Activated T-helper 1 cell treated with anti-CD3 and anti-CD28 coated beads, Interleukin-12 subunit alpha, Interleukin-12 subunit beta, Interleukin-2, Interleukin-4 antibody, amounts not matched to agents 30 ng/mL and 10 ng/mL and 1 ng/mL, durations not matched to agents 14 hours and 24 hours and 36 hours (primary cell): Measurements from ENCODE around the gene DEDD. TPM values are rescaled to one million over a fixed set of nuclear protein-coding genes. Genes with fewer than 3 reads are reported as not detected.

Experiments
- DNase-seq: peaks from one replicate; pipeline ENCODE4 v3.0.0; 2021; ENCODE audit warnings: low spot score
- H3K27ac Mint-ChIP-seq: one replicate; pipeline ENCODE4 v1.8.0; 2021; ENCODE audit warnings: mild to moderate bottlenecking, mixed read lengths
- H3K27me3 Mint-ChIP-seq: one replicate; pipeline ENCODE4 v1.8.0; 2022; ENCODE audit warnings: mild to moderate bottlenecking, moderate library complexity, mixed read lengths; ENCODE audit not compliant: insufficient read depth
- H3K36me3 Mint-ChIP-seq: one replicate; pipeline ENCODE4 v1.8.0; 2021; ENCODE audit warnings: low read depth, mixed read lengths
- H3K4me1 Mint-ChIP-seq: one replicate; pipeline ENCODE4 v1.8.0; 2021; ENCODE audit warnings: low read depth, mixed read lengths
- H3K4me3 Mint-ChIP-seq: one replicate; pipeline ENCODE4 v1.8.0; 2021; ENCODE audit warnings: mild to moderate bottlenecking, moderate library complexity, mixed read lengths
- H3K9me3 Mint-ChIP-seq: one replicate; pipeline ENCODE4 v1.8.0; 2021; ENCODE audit warnings: mixed read lengths
- intact Hi-C: fragments of 100-400 bp; cut with micrococcal nuclease; formaldehyde crosslinking; loops from one replicate; pipeline ENCODE4 v1.15.1; 2024
- total RNA-seq: library from RNA; stranded (reverse); gene quantifications from 2 replicates; pipeline ENCODE4 v1.2.3, GENCODE V29; 2022

The DEDD gene
- total RNA-seq, 1 donor from 2014 or later, result 44.5 TPM

DNA sequence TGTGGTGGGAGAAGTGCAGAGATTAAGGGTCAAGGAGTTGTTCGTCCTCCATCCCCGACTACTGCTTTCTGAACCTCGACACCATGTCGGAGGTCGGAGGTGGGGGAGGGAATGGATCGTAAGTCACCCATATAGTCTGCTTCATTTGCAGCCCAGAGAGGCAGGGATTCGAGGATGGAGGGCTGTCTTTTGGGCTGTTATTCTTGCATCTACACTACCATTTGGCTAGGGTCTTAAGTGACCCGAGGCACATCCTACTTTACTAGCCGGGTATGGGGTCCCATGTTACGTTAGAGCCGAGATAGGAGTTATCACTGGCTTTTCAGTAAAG lies 27.4 kb upstream of the DEDD start:
- intact Hi-C loops, result loop anchor here (1.0 to 2.0 kb wide), 5 partner anchors 17 to 115 kb away; partner anchors contain the start of genes B4GALT3, DEDD, NDUFS2 and TOMM40L
- no peaks in the 10 kb centered on the region for H3K9me3 Mint-ChIP-seq
- peak overlapping the region; percentile 65 for H3K27ac Mint-ChIP-seq
- peaks cover 51% of the 10 kb centered on the region for H3K36me3 Mint-ChIP-seq
- H3K4me1 Mint-ChIP-seq, result peaks cover 64% of the 10 kb centered on the region
- no peaks in the 10 kb centered on the region for H3K27me3 Mint-ChIP-seq
- DNase-seq, result no peak
- H3K4me3 Mint-ChIP-seq, result peak overlapping the region; percentile 88

DNA sequence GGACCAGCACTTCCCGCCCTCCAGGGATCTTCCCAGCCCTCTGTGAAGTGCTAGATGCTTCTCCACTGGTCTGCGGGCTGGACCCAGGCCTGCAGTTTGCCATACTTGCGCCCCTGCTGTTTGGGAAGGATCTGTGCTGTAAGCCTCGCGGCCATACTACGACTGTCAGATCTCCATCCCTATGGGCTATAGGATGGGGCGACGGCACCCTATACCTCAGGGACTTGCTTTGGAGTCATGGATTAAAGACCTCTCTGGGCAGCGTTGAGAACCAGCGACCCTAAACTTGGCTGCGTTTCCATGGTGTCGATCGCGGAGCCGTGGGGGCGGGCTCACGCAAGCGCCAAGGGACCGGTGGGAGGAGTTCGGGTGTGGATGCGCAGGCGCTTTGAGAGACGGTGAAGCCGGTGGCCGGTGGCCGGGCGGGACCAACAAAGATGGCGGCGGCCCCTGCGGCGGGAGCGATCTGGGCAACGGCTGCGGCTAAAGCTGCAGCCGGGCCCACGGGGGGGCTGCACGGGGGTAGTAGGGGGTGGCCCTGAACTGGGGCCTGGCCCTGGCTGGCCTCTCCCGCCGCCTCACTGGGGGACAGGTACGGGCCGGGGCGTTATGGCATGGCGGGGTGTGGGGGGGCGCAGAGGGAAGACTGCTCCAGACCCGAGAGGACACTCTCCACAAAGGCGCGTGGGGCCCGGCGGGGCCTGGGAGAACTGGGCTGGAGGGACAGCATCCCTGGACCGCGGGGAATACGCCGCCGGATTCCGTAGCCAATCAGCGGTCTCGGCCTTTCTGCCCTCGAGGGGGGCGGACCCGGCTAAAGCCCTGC lies 26.8 kb upstream of the DEDD start, which contains the start of gene USP21:
Gene USP21, plus strand, starts transcription at position 414 of the 826 bp plus-strand sequence. CDS start 1,141 bp downstream, outside the sequence.
- intact Hi-C loops, result loop anchor here (1.0 to 2.0 kb wide), 4 partner anchors 27 to 114 kb away; partner anchors contain the start of genes DEDD, NDUFS2, TOMM40L and USF1
- Mint-ChIP-seq H3K4me3 (peak within 1 kb of the TSS; percentile 88), H3K27ac (peak within 1 kb of the TSS; percentile 86), H3K4me1 (peaks cover 64% of the 10 kb centered on the region), H3K9me3 (no peaks in the 10 kb centered on the region), H3K27me3 (no peaks in the 10 kb centered on the region), H3K36me3 (peaks cover 51% of the 10 kb centered on the region)
- DNase-seq, result peak; percentile 91

DNA sequence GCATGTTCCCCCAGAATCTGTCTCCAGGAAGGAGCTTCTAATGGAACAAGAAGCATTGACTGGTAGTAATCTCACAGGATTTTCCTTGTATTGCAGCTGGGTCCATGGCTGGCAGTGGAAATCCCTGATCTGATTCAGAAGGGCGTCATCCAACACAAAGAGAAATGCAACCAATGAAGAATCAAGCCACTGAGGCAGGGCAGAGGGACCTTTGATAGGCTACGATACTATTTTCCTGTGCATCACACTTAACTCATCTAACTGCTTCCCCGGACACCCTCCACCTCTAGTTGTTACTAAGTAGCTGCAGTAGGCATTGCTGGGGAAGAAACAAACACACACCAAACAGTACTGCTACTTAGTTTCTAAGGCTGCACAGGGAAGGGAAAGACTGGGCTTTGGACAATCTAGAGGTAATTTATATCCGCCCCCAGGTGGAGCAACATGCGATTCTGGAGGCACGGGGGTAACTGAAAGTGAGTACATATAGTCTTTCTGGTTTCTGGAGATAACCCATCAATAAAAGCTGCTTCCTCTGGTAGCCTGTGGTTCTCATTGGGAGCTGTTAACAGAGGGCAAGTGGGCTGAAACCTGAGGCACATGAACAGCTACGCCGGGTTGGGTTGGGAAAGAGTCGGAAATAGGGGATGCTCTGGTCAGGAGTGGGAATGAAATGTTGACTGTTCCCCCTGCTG lies 26.0 kb upstream of the DEDD start:
- intact Hi-C loops, result loop anchor here (1.0 to 2.0 kb wide), 4 partner anchors 26 to 114 kb away; partner anchors contain the start of genes DEDD, NDUFS2, TOMM40L and USF1
- H3K4me3 Mint-ChIP-seq, result peak overlapping the region; percentile 88
- peaks cover 47% of the 10 kb centered on the region for H3K36me3 Mint-ChIP-seq
- H3K27me3 Mint-ChIP-seq, result no peaks in the 10 kb centered on the region
- no peaks in the 10 kb centered on the region for H3K9me3 Mint-ChIP-seq
- peak overlapping the region; percentile 86 for H3K27ac Mint-ChIP-seq
- no peak for DNase-seq
- peaks cover 63% of the 10 kb centered on the region for H3K4me1 Mint-ChIP-seq

DNA sequence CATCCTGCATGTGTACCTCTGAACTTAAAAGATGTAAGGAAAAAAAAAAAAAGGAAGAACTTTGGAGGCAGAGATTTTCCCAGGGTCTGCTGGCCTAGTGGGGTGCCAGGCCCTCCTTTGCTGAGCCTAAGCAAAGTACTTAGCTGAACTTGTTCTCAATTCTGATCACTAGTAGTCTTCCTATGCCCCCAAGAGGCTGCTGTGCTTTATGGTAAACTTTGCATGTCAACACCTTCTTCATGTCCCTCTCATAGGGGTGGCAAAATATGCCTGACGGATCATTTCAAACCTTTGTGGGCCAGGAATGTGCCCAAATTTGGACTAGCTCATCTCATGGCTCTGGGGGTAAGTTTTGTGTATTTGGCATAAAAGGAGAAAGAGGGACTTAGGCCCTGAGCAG lies 25.4 kb upstream of the DEDD start:
- Mint-ChIP-seq H3K9me3 (no peaks in the 10 kb centered on the region), H3K27me3 (no peaks in the 10 kb centered on the region), H3K4me3 (peak overlapping the region; percentile 88), H3K36me3 (peaks cover 41% of the 10 kb centered on the region), H3K4me1 (peaks cover 57% of the 10 kb centered on the region), H3K27ac (peak overlapping the region; percentile 49)
- intact Hi-C loops, result loop anchor here (2.0 kb wide), 3 partner anchors 45 to 113 kb away; partner anchors contain the start of genes NDUFS2, TOMM40L and USF1
- DNase-seq, result no peak

DNA sequence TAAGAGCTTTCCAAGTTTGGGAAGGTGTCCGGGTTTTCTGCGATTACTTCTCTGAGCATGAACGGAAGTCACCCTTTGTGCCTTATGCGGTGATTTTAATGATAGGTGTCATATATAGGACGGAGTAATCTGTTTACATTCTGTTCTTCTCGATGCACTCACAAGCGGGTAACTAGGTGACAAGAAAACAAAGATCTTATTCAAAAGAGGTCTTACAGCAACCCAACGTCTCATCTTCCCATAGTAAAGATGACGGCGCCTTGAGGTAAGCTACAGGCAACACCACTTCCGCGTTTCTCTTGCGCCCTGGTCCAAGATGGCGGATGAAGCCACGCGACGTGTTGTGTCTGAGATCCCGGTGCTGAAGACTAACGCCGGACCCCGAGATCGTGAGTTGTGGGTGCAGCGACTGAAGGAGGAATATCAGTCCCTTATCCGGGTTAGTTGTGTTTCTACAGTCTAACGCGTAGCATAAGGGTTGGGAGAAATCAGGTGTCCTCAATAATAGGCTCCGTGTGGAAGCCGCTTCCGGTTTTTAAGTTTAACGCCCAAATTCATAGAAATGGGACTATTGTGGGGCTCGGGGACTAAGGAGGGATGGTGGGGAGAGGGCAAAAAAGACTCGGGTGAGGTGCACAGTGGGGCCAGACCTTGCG lies 21.3 kb upstream of the DEDD start, which contains the start of gene UFC1:
Gene UFC1, plus strand, starts transcription at position 297 of the 656 bp plus-strand sequence. Its CDS starts 20 bp downstream, at position 317.
- Mint-ChIP-seq H3K9me3 (no peaks in the 10 kb centered on the region), H3K27ac (peak within 1 kb of the TSS; percentile 100), H3K4me3 (peak within 1 kb of the TSS; percentile 99), H3K4me1 (peaks cover 32% of the 10 kb centered on the region), H3K27me3 (no peaks in the 10 kb centered on the region), H3K36me3 (peaks cover 25% of the 10 kb centered on the region)
- DNase-seq, result peak; percentile 80
- intact Hi-C loops, result loop anchor here (1.0 to 2.0 kb wide), 6 partner anchors 12 to 86 kb away; partner anchors contain the start of genes DEDD, NDUFS2 and PPOX

DNA sequence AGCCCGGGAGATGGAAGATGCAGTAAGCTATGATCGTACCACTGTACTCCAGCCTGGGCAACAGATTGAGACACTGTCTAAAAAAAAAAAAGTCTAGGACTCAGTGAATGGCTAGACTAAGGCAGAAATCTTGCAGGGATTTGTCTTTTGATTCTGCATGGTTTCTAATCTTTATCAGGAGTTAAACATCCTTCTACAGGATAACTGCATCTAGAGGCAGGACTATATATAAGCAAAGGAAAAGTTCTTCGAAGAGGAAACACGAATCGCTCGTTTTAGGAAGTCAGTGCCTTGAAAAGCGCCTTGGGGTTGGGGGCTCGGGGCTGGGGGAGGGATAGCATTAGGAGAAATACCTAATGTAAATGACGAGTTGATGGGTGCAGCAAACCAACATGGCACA lies 20.7 kb upstream of the DEDD start:
- intact Hi-C loops, result loop anchor here (1.0 to 2.0 kb wide), 4 partner anchors 21 to 49 kb away; partner anchors contain the start of genes DEDD and NDUFS2
- no peak for DNase-seq
- Mint-ChIP-seq H3K36me3 (peaks cover 20% of the 10 kb centered on the region), H3K4me1 (peaks cover 26% of the 10 kb centered on the region), H3K27me3 (no peaks in the 10 kb centered on the region), H3K4me3 (peak overlapping the region; percentile 99), H3K27ac (peak overlapping the region; percentile 100), H3K9me3 (no peaks in the 10 kb centered on the region)

DNA sequence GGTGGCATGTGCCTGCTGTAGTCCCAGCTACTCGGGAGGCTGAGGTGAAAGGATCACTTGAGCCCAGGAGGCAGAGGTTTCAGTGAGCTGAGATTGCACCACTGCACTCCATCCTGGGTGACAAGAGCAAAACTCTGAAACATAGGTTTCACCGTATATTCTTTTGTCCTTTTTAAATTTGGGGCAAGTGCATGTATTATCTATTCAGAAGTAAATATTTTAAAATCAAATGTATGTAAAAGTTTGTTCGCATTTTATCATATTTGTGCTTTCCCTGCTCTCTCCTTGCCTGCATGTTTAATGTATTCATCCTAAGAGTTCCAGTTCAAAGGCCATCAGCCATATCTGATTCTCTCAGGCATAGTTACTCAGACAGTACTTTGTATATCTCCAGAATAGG lies 13.4 kb upstream of the DEDD start:
- DNase-seq, result no peak
- no peak overlapping the region for H3K27ac Mint-ChIP-seq
- H3K36me3 Mint-ChIP-seq, result no peaks in the 10 kb centered on the region
- no peaks in the 10 kb centered on the region for H3K27me3 Mint-ChIP-seq
- no peak overlapping the region for H3K4me3 Mint-ChIP-seq
- H3K9me3 Mint-ChIP-seq, result no peaks in the 10 kb centered on the region
- intact Hi-C loops, result no loop called here
- H3K4me1 Mint-ChIP-seq, result no peaks in the 10 kb centered on the region

DNA sequence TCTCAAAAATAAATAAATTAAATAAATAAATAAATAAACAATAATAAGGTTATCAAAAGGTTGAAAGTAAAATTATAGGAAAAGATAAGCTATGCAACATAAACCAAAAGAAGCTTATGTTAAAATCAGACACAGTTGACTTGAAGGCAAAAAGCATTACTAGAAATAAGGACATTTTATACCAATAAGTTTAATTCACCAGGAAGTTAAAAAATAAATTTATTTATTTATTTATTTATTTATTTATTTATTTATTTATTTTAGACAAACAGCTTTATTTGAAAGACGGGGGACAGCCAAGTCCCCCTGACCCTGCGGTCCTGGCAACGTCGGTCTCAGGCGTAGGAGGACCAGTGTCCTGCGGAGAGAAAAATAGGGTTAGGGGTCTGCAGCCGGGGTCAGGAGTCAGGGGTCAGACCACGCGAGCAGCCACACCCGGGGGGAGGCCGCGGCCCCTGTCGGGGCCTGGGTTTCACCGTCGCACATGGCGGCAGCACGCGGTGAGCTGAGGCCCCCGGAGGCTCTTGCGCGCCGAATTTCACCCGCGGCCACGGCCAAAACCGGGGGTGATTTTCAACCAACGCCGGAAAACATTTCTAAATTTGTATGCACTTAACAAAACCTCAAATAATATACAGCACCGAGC lies 8.4 kb upstream of the DEDD start:
- no peaks in the 10 kb centered on the region for H3K27me3 Mint-ChIP-seq
- no peak overlapping the region for H3K27ac Mint-ChIP-seq

DNA sequence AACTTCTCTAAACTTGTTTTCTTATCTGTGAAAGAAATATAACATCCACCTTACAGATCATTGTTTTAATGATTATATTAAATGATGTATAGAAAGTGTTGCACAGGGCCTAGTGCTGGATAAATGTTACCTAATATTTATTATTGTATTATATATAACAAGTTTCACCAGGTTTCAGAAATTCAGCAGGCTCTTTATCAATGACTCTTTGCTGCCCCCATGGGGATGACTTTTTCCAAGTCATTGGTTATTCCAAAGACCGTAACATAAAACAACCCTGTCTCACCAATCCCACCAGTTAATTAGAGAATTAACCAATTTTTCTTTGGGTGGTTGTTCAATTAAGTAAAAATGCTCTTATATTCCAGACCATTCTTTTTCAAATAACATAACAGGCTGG lies 7.3 kb upstream of the DEDD start:
- H3K27ac Mint-ChIP-seq, result no peak overlapping the region
- DNase-seq, result no peak
- H3K36me3 Mint-ChIP-seq, result peaks cover 8% of the 10 kb centered on the region
- no peaks in the 10 kb centered on the region for H3K9me3 Mint-ChIP-seq
- peaks cover 5% of the 10 kb centered on the region for H3K4me1 Mint-ChIP-seq
- intact Hi-C loops, result loop anchor here (1.0 to 10.0 kb wide), 3 partner anchors 67 to 875 kb away; partner anchors contain the start of gene DCAF8
- no peak overlapping the region for H3K4me3 Mint-ChIP-seq
- no peaks in the 10 kb centered on the region for H3K27me3 Mint-ChIP-seq

More for the DNA sequence above, 8.4 kb upstream of the DEDD start:
- no peak for DNase-seq
- no peaks in the 10 kb centered on the region for H3K9me3 Mint-ChIP-seq
- H3K4me1 Mint-ChIP-seq, result no peaks in the 10 kb centered on the region
- H3K4me3 Mint-ChIP-seq, result no peak overlapping the region
- intact Hi-C loops, result no loop called here
- H3K36me3 Mint-ChIP-seq, result peaks cover 4% of the 10 kb centered on the region

DNA sequence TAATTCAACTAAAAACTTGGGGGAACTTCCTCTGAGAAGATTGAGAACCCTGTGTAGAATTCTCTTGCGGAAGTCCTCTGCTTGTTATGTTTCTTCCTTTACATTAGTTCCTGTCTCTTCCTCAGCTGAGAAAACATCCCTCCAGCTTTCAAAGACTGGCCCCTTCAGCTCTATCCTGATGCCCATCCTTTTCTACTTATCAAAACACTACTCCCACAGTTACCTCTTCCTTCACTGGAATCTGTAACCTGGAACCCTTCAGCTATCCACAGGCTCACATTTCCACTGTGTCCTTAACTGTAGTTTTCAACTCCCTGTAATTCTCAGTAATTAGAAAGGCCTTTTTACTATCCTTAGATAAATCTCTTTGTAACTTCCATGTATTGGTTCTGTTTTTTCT lies 6.0 kb upstream of the DEDD start:
- H3K9me3 Mint-ChIP-seq, result no peaks in the 10 kb centered on the region
- no peak overlapping the region for H3K4me3 Mint-ChIP-seq
- intact Hi-C loops, result loop anchor here (2.0 to 10.0 kb wide), 2 partner anchors 146 to 874 kb away; partner anchors contain the start of gene DCAF8
- H3K36me3 Mint-ChIP-seq, result peaks cover 8% of the 10 kb centered on the region
- DNase-seq, result no peak
- no peaks in the 10 kb centered on the region for H3K27me3 Mint-ChIP-seq
- H3K27ac Mint-ChIP-seq, result no peak overlapping the region
- peaks cover 5% of the 10 kb centered on the region for H3K4me1 Mint-ChIP-seq

DNA sequence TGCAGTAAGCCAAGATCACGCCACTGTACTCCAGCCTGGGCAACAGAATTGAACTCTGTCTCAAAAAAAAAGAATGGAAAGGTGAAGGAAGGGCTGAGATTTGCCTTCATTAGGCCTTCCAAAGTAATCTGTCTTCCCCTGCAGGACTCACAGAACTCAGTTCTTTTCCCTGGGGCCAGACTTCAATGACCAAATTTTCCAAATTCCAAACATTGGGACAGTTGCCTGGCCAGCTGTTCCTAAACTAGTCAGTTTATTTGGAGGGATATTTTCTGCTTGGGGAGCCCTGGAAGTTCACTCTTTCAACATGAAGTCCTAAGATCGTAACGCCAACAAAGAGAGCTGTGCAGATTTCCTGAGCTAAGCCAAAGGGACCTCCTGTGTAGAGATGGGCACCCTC lies 5.4 kb upstream of the DEDD start:
- intact Hi-C loops, result loop anchor here (2.0 to 10.0 kb wide), 2 partner anchors 145 to 873 kb away; partner anchors contain the start of gene DCAF8
- H3K4me1 Mint-ChIP-seq, result peaks cover 5% of the 10 kb centered on the region
- no peak overlapping the region for H3K4me3 Mint-ChIP-seq
- H3K36me3 Mint-ChIP-seq, result peaks cover 8% of the 10 kb centered on the region
- no peaks in the 10 kb centered on the region for H3K9me3 Mint-ChIP-seq
- DNase-seq, result no peak
- H3K27me3 Mint-ChIP-seq, result no peaks in the 10 kb centered on the region
- H3K27ac Mint-ChIP-seq, result no peak overlapping the region
